ENCODE measurements around the gene PGS1.

The PGS1 gene

GRCh38 chr17:78460951-78461798 lies 82.7 kb downstream of the PGS1 start:
- TF ChIP-seq EGR1 (IDR thresholded peaks at IDR 0.05) (no peak), ZBTB7A (IDR thresholded peaks at IDR 0.05; ENCODE audit: low read depth) (no peak), TAF1 (IDR thresholded peaks at IDR 0.05; ENCODE audit: low read depth) (no peak), USF1 (IDR thresholded peaks at IDR 0.05) (no peak), TCF12 (IDR thresholded peaks at IDR 0.05; ENCODE audit: low read depth) (no peak), EP300 (IDR thresholded peaks at IDR 0.05; ENCODE audit: borderline replicate concordance) (no peak), RAD21 (IDR thresholded peaks at IDR 0.05; ENCODE audit: low read depth) (no peak), CEBPB (IDR thresholded peaks at IDR 0.05) (no peak), CREB1 (IDR thresholded peaks at IDR 0.05; ENCODE audit: low read depth) (no peak), REST (IDR thresholded peaks at IDR 0.05; ENCODE audit: low read depth) (no peak), YY1 (IDR thresholded peaks at IDR 0.05; ENCODE audit: low read depth) (no peak), TEAD4 (IDR thresholded peaks at IDR 0.05) (no peak), FOXM1 (IDR thresholded peaks at IDR 0.05; ENCODE audit: borderline replicate concordance, low read depth) (no peak), NFIC (IDR thresholded peaks at IDR 0.05) (no peak)
- TF ChIP-seq, protein P1, sequence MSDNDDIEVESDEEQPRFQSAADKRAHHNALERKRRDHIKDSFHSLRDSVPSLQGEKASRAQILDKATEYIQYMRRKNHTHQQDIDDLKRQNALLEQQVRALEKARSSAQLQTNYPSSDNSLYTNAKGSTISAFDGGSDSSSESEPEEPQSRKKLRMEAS (IDR thresholded peaks at IDR 0.05): no peak

GRCh38 chr17:78461799-78462053 lies 83.3 kb downstream of the PGS1 start:
- TF ChIP-seq CEBPB (IDR thresholded peaks at IDR 0.05) (no peak), RAD21 (IDR thresholded peaks at IDR 0.05; ENCODE audit: low read depth) (no peak), FOXM1 (IDR thresholded peaks at IDR 0.05; ENCODE audit: borderline replicate concordance, low read depth) (no peak), USF1 (IDR thresholded peaks at IDR 0.05) (no peak), EP300 (IDR thresholded peaks at IDR 0.05; ENCODE audit: borderline replicate concordance) (no peak), NFIC (IDR thresholded peaks at IDR 0.05) (no peak), ZBTB7A (IDR thresholded peaks at IDR 0.05; ENCODE audit: low read depth) (no peak), YY1 (IDR thresholded peaks at IDR 0.05; ENCODE audit: low read depth) (no peak), TEAD4 (IDR thresholded peaks at IDR 0.05) (no peak), REST (IDR thresholded peaks at IDR 0.05; ENCODE audit: low read depth) (no peak)

GRCh38 chr17:78462148-78462547 lies 83.7 kb downstream of the PGS1 start:
- TF ChIP-seq YY1 (IDR thresholded peaks at IDR 0.05; ENCODE audit: low read depth) (no peak), TCF12 (IDR thresholded peaks at IDR 0.05; ENCODE audit: low read depth) (no peak), NFIC (IDR thresholded peaks at IDR 0.05) (no peak), TEAD4 (IDR thresholded peaks at IDR 0.05) (no peak), USF1 (IDR thresholded peaks at IDR 0.05) (no peak), REST (IDR thresholded peaks at IDR 0.05; ENCODE audit: low read depth) (no peak), RAD21 (IDR thresholded peaks at IDR 0.05; ENCODE audit: low read depth) (no peak), TAF1 (IDR thresholded peaks at IDR 0.05; ENCODE audit: low read depth) (no peak), FOXM1 (IDR thresholded peaks at IDR 0.05; ENCODE audit: borderline replicate concordance, low read depth) (no peak), ZBTB7A (IDR thresholded peaks at IDR 0.05; ENCODE audit: low read depth) (no peak), CREB1 (IDR thresholded peaks at IDR 0.05; ENCODE audit: low read depth) (no peak), EP300 (IDR thresholded peaks at IDR 0.05; ENCODE audit: borderline replicate concordance) (no peak), CEBPB (IDR thresholded peaks at IDR 0.05) (no peak), EGR1 (IDR thresholded peaks at IDR 0.05) (no peak)
- TF ChIP-seq, protein P1 (IDR thresholded peaks at IDR 0.05): no peak
